Sigmoid colon (tissue), 7 donors: ENCODE measurements around the gene UQCRQ. TPM values are rescaled to one million over a fixed set of nuclear protein-coding genes. Genes with fewer than 3 reads are reported as not detected.
A peak's percentile ranks its signal among the peaks of the same experiment; 100 is the strongest.

Experiments
- DNase-seq: peaks from one replicate; pipeline ENCODE4 v3.0.0-alpha.2; 2019
- H3K27ac ChIP-seq, 4 donors: fragments of 200-600 bp; sonication (generic); one replicate each; pipeline ENCODE4 v1.5.1; 2016 to 2019; ENCODE audit warnings: mild to moderate bottlenecking in 1 of 4
- H3K27me3 ChIP-seq, 3 donors: fragments of 200-600 bp; sonication (generic); one replicate each; pipeline ENCODE4 v1.5.1; 2019; ENCODE audit warnings: mild to moderate bottlenecking in 1 of 3
- H3K36me3 ChIP-seq, 4 donors: fragments of 200-600 bp; sonication (generic); one replicate each; pipeline ENCODE4 v1.5.1; 2016 to 2019
- H3K4me1 ChIP-seq, 4 donors: fragments of 200-600 bp; sonication (generic); one replicate each; pipeline ENCODE4 v1.5.1; 2017 to 2019
- H3K4me3 ChIP-seq, 4 donors: fragments of 200-600 bp; sonication (generic); one replicate each; pipeline ENCODE4 v1.5.1; 2017 to 2019; ENCODE audit warnings: mild to moderate bottlenecking in 2 of 4, moderate library complexity in 1 of 4
- H3K9me3 ChIP-seq, 4 donors: fragments of 200-600 bp in 3 of 4; sonication (generic) in 3 of 4; one replicate each; pipeline versions ENCODE4 v1.5.1 to v1.6.1; 2013 to 2019
- CTCF ChIP-seq, 4 experiments: fragments of 450-650 bp in 3 of 4; fragments of 200-600 bp in 1 of 4; IDR thresholded peaks; one replicate each; pipeline ENCODE4 v1.5.1; 2016 to 2019; ENCODE audit warnings: antibody characterized with exemption in 4 of 4, mild to moderate bottlenecking in 3 of 4, moderate library complexity in 2 of 4
- EP300 ChIP-seq, 4 donors: sonication (generic); formaldehyde crosslinking; IDR thresholded peaks; one replicate each; pipeline ENCODE4 v1.6.1; 2017; ENCODE audit warnings: antibody characterized with exemption in 4 of 4
- POLR2A ChIP-seq, 2 donors: fragments of 450-650 bp; IDR thresholded peaks; one replicate each; pipeline ENCODE4 v1.6.1; 2016; ENCODE audit warnings: antibody characterized with exemption in 2 of 2, mild to moderate bottlenecking in 2 of 2, moderate library complexity in 2 of 2
- POLR2AphosphoS5 ChIP-seq, 4 donors: sonication (generic); formaldehyde crosslinking; IDR thresholded peaks; one replicate each; pipeline ENCODE4 v1.6.1; 2017; ENCODE audit warnings: antibody characterized with exemption in 4 of 4
- WGBS, 2 donors: extraction: QIAGEN DNeasy Blood & Tissue Kit; methylation state at CpG; one replicate each; pipeline ENCODE4 v1.1.7; 2013; 5-methylcytosine and 5-hydroxymethylcytosine counted together
- intact Hi-C: fragments of 100-400 bp; cut with DNase I; formaldehyde crosslinking; loops from one replicate; pipeline ENCODE4 v1.15.1; 2023
- polyA plus RNA-seq, 3 donors: library from polyadenylated mRNA; stranded (reverse); fragments of 200-250 nt; gene quantifications; one replicate each; pipeline ENCODE4 v1.2.3, GENCODE V29; 2013
- total RNA-seq, 4 donors: library from RNA; depleted of rRNA; stranded (reverse); fragments of >200 nt; gene quantifications; one replicate each; pipeline ENCODE4 v1.1.0, GENCODE V29; 2016
- donor health status: healthy with polysubstance abuse.
- donor health status: Bipolar disorder and iron deficiency.
- donor health status: healthy.

Gene UQCRQ
- total and polyA plus RNA-seq, 7 donors, result 113 to 936 (median 230) TPM

- intact Hi-C loops, result no loop called here
- 83 to 95% methylated on average over 1 of the region's 1 CpG for WGBS, 2 donors
- Histone ChIP-seq H3K27me3 (no peaks in the 10 kb centered on the region), H3K4me1 (peaks cover 0 to 20% (median 11%) of the 10 kb centered on the region in 4 donors), H3K9me3 (no peaks in the 10 kb centered on the region), H3K36me3 (peaks cover 9 to 69% (median 24%) of the 10 kb centered on the region in 4 donors), H3K4me3 (no peak overlapping the region), H3K27ac (no peak overlapping the region)
- DNase-seq, result no peak
- no peak for TF ChIP-seq EP300 (IDR thresholded peaks at IDR 0.05)
- TF ChIP-seq CTCF (IDR thresholded peaks at IDR 0.05), result no peak
- no peak for TF ChIP-seq POLR2A (IDR thresholded peaks at IDR 0.05)
- no peak for TF ChIP-seq POLR2AphosphoS5 (IDR thresholded peaks at IDR 0.05)
These were observed 9.7 kb downstream of the UQCRQ start for GRCh38 chr5:132876020-132876759.

GRCh38 chr5:132877466-132877865 lies 11.0 kb downstream of the UQCRQ start:
- TF ChIP-seq POLR2AphosphoS5 (IDR thresholded peaks at IDR 0.05), result no peak
- no peak for TF ChIP-seq CTCF (IDR thresholded peaks at IDR 0.05)
- no peak for TF ChIP-seq POLR2A (IDR thresholded peaks at IDR 0.05)
- TF ChIP-seq EP300 (IDR thresholded peaks at IDR 0.05), result no peak
- peak overlapping the region in 2 of 4 donors; percentile 16 to 21 for H3K27ac ChIP-seq
- H3K27me3 ChIP-seq, result no peaks in the 10 kb centered on the region
- intact Hi-C loops, result no loop called here
- peaks cover 13 to 74% (median 31%) of the 10 kb centered on the region in 4 donors for H3K36me3 ChIP-seq
- no peaks in the 10 kb centered on the region for H3K9me3 ChIP-seq
- peaks cover 0 to 20% (median 11%) of the 10 kb centered on the region in 4 donors for H3K4me1 ChIP-seq
- no peak overlapping the region for H3K4me3 ChIP-seq
- 56 to 80% methylated on average over 2 of the region's 2 CpGs for WGBS, 2 donors
- DNase-seq, result no peak

GRCh38 chr5:132877938-132878337 lies 11.5 kb downstream of the UQCRQ start:
- H3K4me3 ChIP-seq, result no peak overlapping the region
- H3K9me3 ChIP-seq, result no peaks in the 10 kb centered on the region
- H3K27ac ChIP-seq, result peak overlapping the region in 2 of 4 donors; percentile 16 to 21
- H3K36me3 ChIP-seq, result peaks cover 13 to 79% (median 33%) of the 10 kb centered on the region in 4 donors
- no peak for DNase-seq
- H3K27me3 ChIP-seq, result no peaks in the 10 kb centered on the region
- no peak for TF ChIP-seq CTCF (IDR thresholded peaks at IDR 0.05)
- no peak for TF ChIP-seq POLR2A (IDR thresholded peaks at IDR 0.05)
- intact Hi-C loops, result no loop called here
- peaks cover 0 to 16% (median 11%) of the 10 kb centered on the region in 4 donors for H3K4me1 ChIP-seq
- WGBS, 2 donors, result 26 to 66% methylated on average over 3 of the region's 3 CpGs

GRCh38 chr5:132883261-132883834 lies 16.9 kb downstream of the UQCRQ start:
- Histone ChIP-seq H3K4me1 (peaks cover 0 to 1% (median 0%) of the 10 kb centered on the region in 4 donors), H3K27me3 (no peaks in the 10 kb centered on the region), H3K4me3 (no peak overlapping the region), H3K36me3 (peaks cover 25 to 98% (median 58%) of the 10 kb centered on the region in 4 donors), H3K27ac (no peak overlapping the region), H3K9me3 (no peaks in the 10 kb centered on the region)
- WGBS, 2 donors, result 11 to 31% methylated on average over 2 of the region's 2 CpGs
- DNase-seq, result peak; percentile 74
- intact Hi-C loops, result no loop called here
- TF ChIP-seq POLR2AphosphoS5 (IDR thresholded peaks at IDR 0.05) (no peak), POLR2A (IDR thresholded peaks at IDR 0.05) (no peak), CTCF (IDR thresholded peaks at IDR 0.05) (peak in 3 of 4 experiments; percentile 56 to 58 (median 57)), EP300 (IDR thresholded peaks at IDR 0.05) (no peak)
